K562 (cell line): Measurements from ENCODE around the gene HOXA4. TPM values are rescaled to one million over a fixed set of nuclear protein-coding genes. Genes with fewer than 3 reads are reported as not detected.

Experiments used
- ATAC-seq: fragments of 200-7000 bp; cut with Tn5 transposase; 3 replicates; pipeline ENCODE4 v1.9.1; 2020; ENCODE audit warnings: moderate library complexity
- BruUV-seq: library from RNA; stranded (reverse); fragments of 400-500 nt; replicated peaks from 2 replicates; lab custom pipeline; 2021; lab: Mats Ljungman, UMichigan
- CTCF ChIA-PET: fragments of 300-600 bp; formaldehyde crosslinking; extraction: SDS; loops from one replicate; lab custom pipeline; 2021; ENCODE audit warnings: low intra/inter-chr PET ratio; lab: Yijun Ruan, JAX
- POLR2A ChIA-PET: fragments of 300-600, 350-650 bp; sonication (Branson Sonifier 250); formaldehyde crosslinking; extraction: SDS; loops from one replicate; lab custom pipeline; 2021; ENCODE audit warnings: antibody characterized with exemption, inconsistent platforms; lab: Yijun Ruan, JAX
- DNase-seq, 4 experiments: peaks; one replicate each; pipeline versions ENCODE4 v3.0.0 to v3.0.0-alpha.2; 2011 to 2018; ENCODE audit warnings: low spot score in 3 of 4, mixed read lengths in 3 of 4; ENCODE audit errors: extremely low read depth in 1 of 4
- FAIRE-seq: peaks from 2 replicates; lab custom pipeline; 2011; peaks lifted over from hg19 to GRCh38; lab: Jason Lieb, UNC
- H2AFZ ChIP-seq: 2 replicates; pipeline ENCODE4 v1.6.0; 2011; ENCODE audit warnings: low read depth, low read length, control low read depth, inconsistent platforms
- H3K27ac ChIP-seq: fragments of 200-600 bp; 3 replicates; pipeline ENCODE4 v1.8.0; 2011; ENCODE audit warnings: low read depth, mild to moderate bottlenecking, control low read depth, inconsistent platforms, low read length, moderate library complexity, mixed read lengths; ENCODE audit errors: extremely low read depth
- H3K27me3 ChIP-seq, 2 experiments: fragments of 300-600 bp in 1 of 2; 2 replicates in 1 of 2; 3 replicates in 1 of 2; pipeline versions ENCODE4 v1.6.0 to v1.8.0; 2011; ENCODE audit warnings: inconsistent platforms in 2 of 2, low read length in 2 of 2, mild to moderate bottlenecking in 1 of 2, mixed read lengths in 1 of 2, moderate library complexity in 1 of 2; ENCODE audit not compliant: control insufficient read depth in 2 of 2, insufficient read depth in 2 of 2
- H3K36me3 ChIP-seq: fragments of 300-600 bp; 3 replicates; pipeline ENCODE4 v1.8.0; 2011; ENCODE audit warnings: mild to moderate bottlenecking, low read length, inconsistent platforms; ENCODE audit not compliant: control insufficient read depth, insufficient read depth
- H3K4me1 ChIP-seq, 2 experiments: fragments of 200-600 bp in 1 of 2; replicated peaks in 1 of 2; 2 replicates in 1 of 2; 3 replicates in 1 of 2; pipeline versions ENCODE4 v1.5.1 to v1.8.0; 2011; ENCODE audit warnings: inconsistent platforms in 2 of 2, low read length in 2 of 2, mild to moderate bottlenecking in 1 of 2, mixed read lengths in 1 of 2, moderate library complexity in 1 of 2; ENCODE audit not compliant: control insufficient read depth in 2 of 2, insufficient read depth in 2 of 2
- H3K4me2 ChIP-seq: 2 replicates; pipeline ENCODE4 v1.6.1; 2011; ENCODE audit warnings: low read length, control low read depth, inconsistent platforms, mixed read lengths; ENCODE audit not compliant: insufficient read depth
- H3K4me3 ChIP-seq: fragments of 200-600 bp; sonication (generic), shearing (Covaris generic); 2 replicates; pipeline ENCODE4 v1.5.1; 2016; ENCODE audit warnings: control low read depth, inconsistent platforms
- H3K79me2 ChIP-seq: fragments of 200-600 bp; 3 replicates; pipeline ENCODE4 v1.8.0; 2011; ENCODE audit warnings: low read length, inconsistent platforms; ENCODE audit not compliant: control insufficient read depth, insufficient read depth
- H3K9ac ChIP-seq, 2 experiments: 2 replicates each; pipeline versions ENCODE4 v1.6.0 to v1.6.1; 2011; ENCODE audit warnings: low read depth in 2 of 2, low read length in 2 of 2, control low read depth in 1 of 2, inconsistent platforms in 1 of 2, mild to moderate bottlenecking in 1 of 2, mixed read lengths in 1 of 2; ENCODE audit not compliant: insufficient read depth in 1 of 2
- H3K9me1 ChIP-seq: one replicate; pipeline ENCODE4 v1.6.0; 2011; ENCODE audit warnings: inconsistent platforms, mild to moderate bottlenecking, low read length, moderate library complexity; ENCODE audit not compliant: control insufficient read depth, insufficient read depth
- H3K9me3 ChIP-seq: replicated peaks from 2 replicates; pipeline ENCODE4 v1.5.1; 2011; ENCODE audit warnings: low read depth, low read length, inconsistent platforms; ENCODE audit not compliant: control insufficient read depth, insufficient read depth
- H4K20me1 ChIP-seq: replicated peaks from 2 replicates; pipeline ENCODE4 v1.6.1; 2011; ENCODE audit warnings: low read length, inconsistent platforms, mixed read lengths; ENCODE audit not compliant: control insufficient read depth, insufficient read depth
- GTF2E2 ChIP-seq: fragments of 200-800 bp; sonication (Bioruptor generic); IDR thresholded peaks from 2 replicates; pipeline ENCODE4 v1.6.1; 2016; ENCODE audit warnings: missing genetic modification characterization, missing compliant biosample characterization
- PHB2 ChIP-seq: fragments of 450-650 bp; IDR thresholded peaks from 2 replicates; pipeline ENCODE4 v1.6.1; 2017; ENCODE audit warnings: low read depth
- POU5F1 ChIP-seq: fragments of 150-350 bp; IDR thresholded peaks from 2 replicates; pipeline ENCODE4 v1.6.1; 2014; ENCODE audit warnings: borderline replicate concordance, low read length, low read depth, mild to moderate bottlenecking; ENCODE audit not compliant: partially characterized antibody
- PTTG1 ChIP-seq: fragments of 450-650 bp; IDR thresholded peaks from 2 replicates; pipeline ENCODE4 v1.6.1; 2016; ENCODE audit warnings: low read depth, mild to moderate bottlenecking, missing genetic modification characterization, missing compliant biosample characterization
- ZBTB1 ChIP-seq: sonication (generic); formaldehyde crosslinking; IDR thresholded peaks from 2 replicates; pipeline ENCODE4 v1.8.1; 2023; ENCODE audit warnings: missing genetic modification reagents, low read depth, mild to moderate bottlenecking, borderline replicate concordance
- ZMIZ1 ChIP-seq, 2 experiments: fragments of 150-350 bp in 1 of 2; IDR thresholded peaks; 2 replicates each; pipeline ENCODE4 v1.6.1; 2012 to 2016; ENCODE audit warnings: low read depth in 2 of 2, low read length in 2 of 2, mild to moderate bottlenecking in 1 of 2, moderate library complexity in 1 of 2
- ZNF507 ChIP-seq: conservative IDR thresholded peaks from 2 replicates; pipeline ENCODE4 v1.6.1; 2017; ENCODE audit warnings: missing genetic modification characterization, missing compliant biosample characterization
- ZNF561 ChIP-seq: fragments of 450-650 bp; formaldehyde crosslinking; conservative IDR thresholded peaks from 2 replicates; pipeline ENCODE4 v1.4.0; 2020; ENCODE audit warnings: mild to moderate bottlenecking, moderate library complexity
- ZNF79 ChIP-seq: fragments of 250-450 bp; sonication (Bioruptor Pico); IDR thresholded peaks from 2 replicates; pipeline ENCODE4 v1.4.0; 2020; ENCODE audit warnings: low read depth, mild to moderate bottlenecking, moderate library complexity
- WGBS: fragments of 100-300 bp; shearing (Covaris generic); methylation state at CpG from one replicate; pipeline ENCODE4 v1.1.6; 2016; ENCODE audit warnings: low coverage, mixed read lengths; ENCODE audit not compliant: insufficient coverage; ENCODE audit errors: missing lambda C conversion rate; 5-methylcytosine and 5-hydroxymethylcytosine counted together
- in situ Hi-C: fragments of 300-500 bp; cut with MboI; formaldehyde crosslinking; loops from 4 replicates; pipeline ENCODE4 v1.15.0; 2018; ENCODE audit warnings: inconsistent platforms, mixed read lengths
- intact Hi-C: fragments of 100-400 bp; cut with micrococcal nuclease; formaldehyde crosslinking; loops from 2 replicates; pipeline ENCODE4 v1.14.2; 2022
- polyA plus RNA-seq, 8 experiments: library from polyadenylated mRNA; depleted of rRNA in 4 of 8; stranded (reverse) in 5 of 8; unstranded in 3 of 8; fragments of >200 nt; fragmentation: Nextera tagmentation in 2 of 8; fragmentation: Illumina TruSeq in 1 of 8; extraction: Ambion mirVana in 2 of 8; extraction: Trizol in 1 of 8; gene quantifications; 2 replicates each; pipeline versions ENCODE4 v1.2.1 to v1.2.3, GENCODE V29; 2011 to 2014; ENCODE audit warnings: inconsistent platforms in 1 of 8, missing spikeins in 1 of 8
- total RNA-seq, 7 experiments: library from RNA; depleted of rRNA in 6 of 7; stranded (reverse); fragments of >200 nt in 6 of 7; fragmentation: Illumina TruSeq in 2 of 7; extraction: Trizol in 2 of 7; gene quantifications; 2 replicates each; pipeline versions ENCODE4 v1.2.1 to v1.2.3, GENCODE V29; 2011 to 2021; ENCODE audit warnings: low replicate concordance in 1 of 7
- TF ChIP-seq, protein P1 (sequence below): fragments of 450-650 bp; formaldehyde crosslinking; IDR thresholded peaks from 2 replicates; pipeline ENCODE4 v1.4.0; 2022; ENCODE audit warnings: missing genetic modification characterization

The HOXA4 gene
- total and polyA plus RNA-seq, 9 of the 15 experiments (the other 6 are each of a cell fraction or from before 2014, with no cell fraction given): not detected

DNA sequence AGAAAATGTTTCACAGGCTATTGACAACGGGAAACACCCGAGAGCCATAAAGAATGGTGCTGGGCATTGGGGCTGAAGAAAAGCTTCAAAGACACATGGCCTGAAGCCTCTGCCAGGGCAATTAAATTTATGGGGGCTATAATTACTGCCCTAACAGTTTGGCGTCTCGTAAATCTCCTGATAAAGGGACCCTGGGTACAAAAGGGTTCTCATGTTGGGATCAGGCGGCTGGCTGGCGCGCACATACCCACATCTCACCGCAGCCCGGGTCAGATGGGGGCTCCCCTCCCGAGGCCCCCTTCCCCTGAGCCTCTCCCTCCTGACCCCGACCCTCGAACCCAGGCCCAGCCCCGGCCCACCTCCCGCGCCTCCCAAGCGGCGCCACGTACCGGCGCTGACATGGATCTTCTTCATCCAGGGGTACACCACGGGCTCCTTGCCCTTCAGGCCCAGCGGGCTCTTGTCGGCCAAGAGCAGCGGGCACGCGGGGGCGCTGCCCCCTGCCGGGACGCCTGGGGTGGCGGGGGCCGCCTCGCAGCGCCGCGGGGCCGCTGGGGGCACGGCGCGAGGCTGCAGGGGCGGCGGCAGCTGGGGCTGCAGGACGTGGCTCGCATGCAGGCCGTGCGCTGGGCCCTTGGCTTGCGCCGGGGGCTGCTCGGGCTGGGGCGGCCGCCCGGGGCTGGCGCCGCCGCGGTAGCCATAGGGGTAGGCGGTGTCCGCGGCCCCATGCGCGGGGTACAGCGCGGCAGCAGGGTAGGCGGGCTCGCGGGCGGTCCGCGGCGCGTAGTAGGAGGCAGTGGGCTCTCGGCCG, 623 bp downstream of the HOXA4 start:
- intact Hi-C loops: no loop called here
- DNase-seq (no peak), ATAC-seq (no peak), FAIRE-seq (no peak)
- Histone ChIP-seq H3K4me3 (no peak overlapping the region), H3K79me2 (no peaks in the 10 kb centered on the region), H3K4me2 (no peak overlapping the region), H3K27me3 (peaks cover 14 to 33% of the 10 kb centered on the region in 2 experiments), H3K9me3 (no peaks in the 10 kb centered on the region), H3K9ac (no peak overlapping the region), H3K4me1 (no peaks in the 10 kb centered on the region), H3K27ac (no peak overlapping the region), H4K20me1 (no peaks in the 10 kb centered on the region; the same call in 1 of the 2 replicates), H3K9me1 (no peaks in the 10 kb centered on the region), H3K36me3 (no peaks in the 10 kb centered on the region), H2AFZ (no peak overlapping the region)
- TF ChIP-seq ZMIZ1 (IDR thresholded peaks at IDR 0.05; ENCODE audit: low read depth in 2 of 2, low read length in 2 of 2): no peak
- no peak for TF ChIP-seq PHB2
- TF ChIP-seq ZNF507: no peak
- no peak for TF ChIP-seq PTTG1 (tag)
- TF ChIP-seq, protein P1, sequence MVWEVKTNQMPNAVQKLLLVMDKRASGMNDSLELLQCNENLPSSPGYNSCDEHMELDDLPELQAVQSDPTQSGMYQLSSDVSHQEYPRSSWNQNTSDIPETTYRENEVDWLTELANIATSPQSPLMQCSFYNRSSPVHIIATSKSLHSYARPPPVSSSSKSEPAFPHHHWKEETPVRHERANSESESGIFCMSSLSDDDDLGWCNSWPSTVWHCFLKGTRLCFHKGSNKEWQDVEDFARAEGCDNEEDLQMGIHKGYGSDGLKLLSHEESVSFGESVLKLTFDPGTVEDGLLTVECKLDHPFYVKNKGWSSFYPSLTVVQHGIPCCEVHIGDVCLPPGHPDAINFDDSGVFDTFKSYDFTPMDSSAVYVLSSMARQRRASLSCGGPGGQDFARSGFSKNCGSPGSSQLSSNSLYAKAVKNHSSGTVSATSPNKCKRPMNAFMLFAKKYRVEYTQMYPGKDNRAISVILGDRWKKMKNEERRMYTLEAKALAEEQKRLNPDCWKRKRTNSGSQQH: no peak
- TF ChIP-seq POU5F1: no peak
- TF ChIP-seq ZBTB1 (CRISPR knock-in tag): no peak
- no peak for TF ChIP-seq GTF2E2 (tag)
- TF ChIP-seq ZNF561 (CRISPR knock-in tag): no peak
- TF ChIP-seq ZNF79: no peak
- 27% methylated on average over 17 of the region's 72 CpGs for WGBS
- in situ Hi-C loops: loop anchor here (5.0 kb wide), 1 partner anchor 53 kb away; no protein-coding TSS in a partner anchor
- no TSS peak for BruUV-seq
- POLR2A ChIA-PET: no interaction called here
- CTCF ChIA-PET: no interaction called here
